CD4-positive, alpha-beta T cell treated with Interleukin-6 for 4 hours (primary cell): ENCODE results near the gene HCN1.

Experiments used
- DNase-seq: peaks from one replicate; pipeline ENCODE4 v3.0.0-alpha.2; 2020; ENCODE audit warnings: mixed read lengths

Gene HCN1

GRCh38 chr5:45279109-45279508, 417.1 kb downstream of the HCN1 start:
- no peak for DNase-seq

- DNase-seq: no peak
Measured at GRCh38 chr5:45277860-45278259, 418.3 kb downstream of the HCN1 start.

GRCh38 chr5:45274241-45274640, 421.9 kb downstream of the HCN1 start:
- DNase-seq: no peak

GRCh38 chr5:45271626-45272025, 424.6 kb downstream of the HCN1 start:
- no peak for DNase-seq

- no peak for DNase-seq
Measured at GRCh38 chr5:45264447-45264846, 431.7 kb downstream of the HCN1 start.

- DNase-seq: no peak
Measured at GRCh38 chr5:45262061-45262590, 434.1 kb downstream of the HCN1 start.

GRCh38 chr5:45261125-45261524, 435.1 kb downstream of the HCN1 start:
- no peak for DNase-seq

- DNase-seq: no peak
Measured at GRCh38 chr5:45260292-45260691, 435.9 kb downstream of the HCN1 start.

- DNase-seq: no peak
Measured at GRCh38 chr5:45252978-45253377, 443.2 kb downstream of the HCN1 start.

GRCh38 chr5:45252541-45252940, 443.6 kb downstream of the HCN1 start:
- DNase-seq: no peak

GRCh38 chr5:45225571-45226031, 470.6 kb downstream of the HCN1 start:
- DNase-seq: no peak

GRCh38 chr5:45205403-45205961, 490.7 kb downstream of the HCN1 start:
- DNase-seq: no peak
